ENCODE data around the gene TOMM70. TPM values are rescaled to one million over a fixed set of nuclear protein-coding genes. Genes with fewer than 3 reads are reported as not detected.
A peak's percentile ranks its signal among the peaks of the same experiment; 100 is the strongest.

Gene TOMM70
- total and polyA plus RNA-seq, 2 of the 13 experiments (the other 11 are each of a cell fraction or from before 2014, with no cell fraction given), result 27.0 to 77.2 TPM

GRCh38 chr3:100400780-100401673, at the start of gene TOMM70, which contains the start of gene LNP1 (continued):
- peak in 1 of 2 experiments; percentile 91 for TF ChIP-seq HMGXB4 (CRISPR knock-in tag; IDR thresholded peaks at IDR 0.05; ENCODE audit: borderline replicate concordance in 1 of 2, low read depth in 1 of 2)
- TF ChIP-seq GMEB1 (CRISPR knock-in tag; IDR thresholded peaks at IDR 0.05; ENCODE audit: borderline replicate concordance), result peak; percentile 82
- peak; percentile 91 for TF ChIP-seq ZFX (CRISPR knock-in tag; IDR thresholded peaks at IDR 0.05; ENCODE audit: low read depth)
- TF ChIP-seq ISX (CRISPR knock-in tag; conservative IDR thresholded peaks at IDR 0.05), result no peak
- no peak for TF ChIP-seq ZNF263 (CRISPR knock-in tag; IDR thresholded peaks at IDR 0.05)
- TF ChIP-seq MTA1 (CRISPR knock-in tag; IDR thresholded peaks at IDR 0.05; ENCODE audit: borderline replicate concordance), result no peak
- peak; percentile 2; the same call in 1 of the 2 replicates for TF ChIP-seq ZNF816 (CRISPR knock-in tag; IDR thresholded peaks at IDR 0.05; ENCODE audit: borderline replicate concordance)
- peak; percentile 68 for TF ChIP-seq FOXK1 (CRISPR knock-in tag; IDR thresholded peaks at IDR 0.05; ENCODE audit: borderline replicate concordance, low read depth)
- peak; percentile 74; the same call in 1 of the 2 replicates for TF ChIP-seq XBP1 (CRISPR knock-in tag; IDR thresholded peaks at IDR 0.05)
- TF ChIP-seq ZNF563 (CRISPR knock-in tag; IDR thresholded peaks at IDR 0.05), result peak; percentile 67
- peak; percentile 17 for TF ChIP-seq JARID2 (CRISPR knock-in tag; IDR thresholded peaks at IDR 0.05; ENCODE audit: insufficient replicate concordance)
- no peak for TF ChIP-seq EP300 (IDR thresholded peaks at IDR 0.05; ENCODE audit: low read depth in 2 of 2, low read length in 2 of 2)
- TF ChIP-seq EP300 (CRISPR knock-in tag; IDR thresholded peaks at IDR 0.05; ENCODE audit: borderline replicate concordance), result no peak
- 0 out of 2 replicates have a peak, but pooled peaks have one; percentile 64 for TF ChIP-seq ZNF556 (CRISPR knock-in tag; IDR thresholded peaks at IDR 0.05; ENCODE audit: borderline replicate concordance)
- no peak for TF ChIP-seq ZNF576 (CRISPR knock-in tag; IDR thresholded peaks at IDR 0.05)
- TF ChIP-seq GTF2F1 (IDR thresholded peaks at IDR 0.05; ENCODE audit: low read length), result no peak; the same call in 1 of the 2 replicates
- peak; percentile 48; the same call in 1 of the 2 replicates for TF ChIP-seq KDM4B (CRISPR knock-in tag; IDR thresholded peaks at IDR 0.05)
- TF ChIP-seq ZNF547 (CRISPR knock-in tag; IDR thresholded peaks at IDR 0.05), result peak; percentile 91
- 0 out of 2 replicates have a peak, but pooled peaks have one; percentile 76 for TF ChIP-seq NFATC3 (CRISPR knock-in tag; IDR thresholded peaks at IDR 0.05)
- TF ChIP-seq ZSCAN9 (CRISPR knock-in tag; IDR thresholded peaks at IDR 0.05; ENCODE audit: borderline replicate concordance), result peak; percentile 15; the same call in 1 of the 2 replicates
- TF ChIP-seq ONECUT2 (CRISPR knock-in tag; IDR thresholded peaks at IDR 0.05), result peak; percentile 72; the same call in 1 of the 2 replicates
